ENCODE results near the gene BTC.

DNA sequence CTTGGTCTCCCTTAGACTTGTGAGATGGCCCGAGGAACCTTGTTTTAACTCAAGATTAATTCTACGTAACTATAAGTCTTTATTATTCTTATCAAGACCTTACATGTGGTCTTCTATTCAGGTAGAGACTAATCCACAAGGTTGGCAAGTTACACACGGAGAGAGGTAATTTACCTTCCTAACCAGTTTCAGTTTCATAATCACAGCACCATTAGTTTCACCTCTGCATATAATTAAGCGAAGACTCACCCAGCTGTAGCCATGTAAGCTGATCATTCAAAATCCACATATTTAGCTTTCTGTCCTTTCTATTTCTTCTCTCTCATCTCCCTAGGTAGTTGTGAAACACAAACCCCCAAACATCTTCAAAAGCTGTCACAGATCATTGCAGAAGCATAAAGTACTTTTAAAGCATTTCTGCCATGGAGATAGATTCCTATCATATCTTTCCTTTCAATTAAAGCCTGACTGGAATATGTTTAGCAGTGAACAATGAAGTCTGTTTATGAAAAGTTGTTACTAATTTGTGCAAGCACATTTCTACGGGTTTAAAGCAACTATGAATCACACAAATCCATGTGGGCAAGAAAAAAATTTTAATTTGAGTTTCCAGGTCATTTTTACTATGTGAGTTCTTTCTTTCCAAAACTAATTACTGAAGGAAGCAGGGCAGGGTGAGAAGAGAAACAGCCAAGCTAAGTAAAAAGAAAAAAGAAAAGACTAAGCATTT, 78.5 kb downstream of the BTC start:
- TF ChIP-seq CTCF (conservative IDR thresholded peaks at IDR 0.05): no peak
- no peak for TF ChIP-seq EZH2 (IDR thresholded peaks at IDR 0.05; ENCODE audit: low read depth)
